HepG2 (cell line): ENCODE data around the gene MXRA8. TPM values are rescaled to one million over a fixed set of nuclear protein-coding genes. Genes with fewer than 3 reads are reported as not detected.
A peak's percentile ranks its signal among the peaks of the same experiment; 100 is the strongest.

ENCODE experiments used
- ATAC-seq: fragments of 200-7000 bp; cut with Tn5 transposase; 3 replicates; pipeline ENCODE4 v1.9.1; 2020; ENCODE audit warnings: mild to moderate bottlenecking, moderate library complexity
- BruUV-seq: library from RNA; stranded (reverse); fragments of 400-500 nt; replicated peaks from 2 replicates; lab custom pipeline; 2021; lab: Mats Ljungman, UMichigan
- CTCF ChIA-PET: fragments of 300-600 bp; formaldehyde crosslinking; extraction: SDS; loops from one replicate; lab custom pipeline; 2021; ENCODE audit warnings: low total read pairs, inconsistent platforms, low intra/inter-chr PET ratio; lab: Yijun Ruan, JAX
- POLR2A ChIA-PET: fragments of 350-600 bp; sonication (Branson Sonifier 250); formaldehyde crosslinking; loops from one replicate; lab custom pipeline; 2020; ENCODE audit warnings: antibody characterized with exemption, inconsistent platforms; lab: Yijun Ruan, JAX
- DNase-seq: peaks from one replicate; pipeline ENCODE4 v3.0.0-alpha.2; 2015; ENCODE audit warnings: low spot score
- FAIRE-seq: peaks from 3 replicates; lab custom pipeline; 2011; peaks lifted over from hg19 to GRCh38; lab: Jason Lieb, UNC
- H2AFZ ChIP-seq: one replicate; pipeline ENCODE4 v1.6.1; 2011; ENCODE audit warnings: low read length, inconsistent platforms
- H3K27ac ChIP-seq: fragments of 300-600 bp; 3 replicates; pipeline ENCODE4 v1.8.0; 2011; ENCODE audit warnings: mixed run types, mild to moderate bottlenecking, mixed read lengths, low read length, inconsistent platforms; ENCODE audit not compliant: insufficient read depth; ENCODE audit errors: extremely low read length
- H3K27me3 ChIP-seq, 2 experiments: fragments of 200-600 bp in 1 of 2; 2 replicates in 1 of 2; 3 replicates in 1 of 2; pipeline versions ENCODE4 v1.6.0 to v1.8.0; 2011; ENCODE audit warnings: low read length in 2 of 2, mild to moderate bottlenecking in 2 of 2, moderate library complexity in 2 of 2, inconsistent platforms in 1 of 2; ENCODE audit not compliant: insufficient read depth in 2 of 2, control insufficient read depth in 1 of 2
- H3K36me3 ChIP-seq, 2 experiments: fragments of 200-600 bp in 1 of 2; replicated peaks in 1 of 2; 2 replicates in 1 of 2; 3 replicates in 1 of 2; pipeline versions ENCODE4 v1.5.1 to v1.8.0; 2011; ENCODE audit warnings: low read length in 2 of 2, inconsistent platforms in 1 of 2; ENCODE audit not compliant: insufficient read depth in 2 of 2, control insufficient read depth in 1 of 2
- H3K4me1 ChIP-seq: 2 replicates; pipeline ENCODE4 v1.5.1; 2012; ENCODE audit warnings: low read length, inconsistent platforms; ENCODE audit not compliant: insufficient read depth
- H3K4me2 ChIP-seq: 2 replicates; pipeline ENCODE4 v1.6.0; 2011; ENCODE audit warnings: low read depth, low read length, inconsistent platforms
- H3K4me3 ChIP-seq, 3 experiments: fragments of 200-600 bp in 1 of 3; sonication (generic), shearing (Covaris generic) in 1 of 3; replicated peaks in 1 of 3; 2 replicates each; pipeline ENCODE4 v1.5.1; 2011 to 2016; ENCODE audit warnings: low read length in 3 of 3, inconsistent platforms in 2 of 3, low read depth in 2 of 3, mild to moderate bottlenecking in 2 of 3, control low read depth in 1 of 3, mixed read lengths in 1 of 3; ENCODE audit not compliant: insufficient read depth in 1 of 3
- H3K79me2 ChIP-seq: one replicate; pipeline ENCODE4 v1.6.1; 2011; ENCODE audit warnings: low read length, inconsistent platforms; ENCODE audit not compliant: insufficient read depth
- H3K9ac ChIP-seq: 2 replicates; pipeline ENCODE4 v1.6.0; 2011; ENCODE audit warnings: mild to moderate bottlenecking, low read depth, low read length, inconsistent platforms; ENCODE audit not compliant: insufficient read depth
- H3K9me3 ChIP-seq: 2 replicates; pipeline ENCODE4 v1.5.1; 2012; ENCODE audit warnings: mild to moderate bottlenecking, low read length
- H4K20me1 ChIP-seq: 2 replicates; pipeline ENCODE4 v1.6.0; 2011; ENCODE audit warnings: inconsistent platforms, mild to moderate bottlenecking, low read length, moderate library complexity; ENCODE audit not compliant: insufficient read depth
- HNF1B ChIP-seq: sonication (generic); formaldehyde crosslinking; IDR thresholded peaks from 2 replicates; pipeline ENCODE4 v1.5.1; 2020; ENCODE audit warnings: mild to moderate bottlenecking, moderate library complexity, missing genetic modification reagents
- HOXD1 ChIP-seq: sonication (generic); formaldehyde crosslinking; IDR thresholded peaks from 2 replicates; pipeline ENCODE4 v1.5.0; 2020; ENCODE audit warnings: missing genetic modification reagents
- JUND ChIP-seq: sonication (generic); formaldehyde crosslinking; IDR thresholded peaks from 2 replicates; pipeline ENCODE4 v1.8.0; 2022; ENCODE audit warnings: mild to moderate bottlenecking, missing genetic modification reagents
- MAZ ChIP-seq, 2 experiments: sonication (generic) in 1 of 2; formaldehyde crosslinking in 1 of 2; IDR thresholded peaks; 2 replicates each; pipeline versions ENCODE4 v1.5.0 to v1.6.1; 2012 to 2020; ENCODE audit warnings: low read depth in 2 of 2, mild to moderate bottlenecking in 2 of 2, borderline replicate concordance in 1 of 2, improper control_type of control experiment in 1 of 2, low read length in 1 of 2, missing genetic modification reagents in 1 of 2, moderate library complexity in 1 of 2
- MEIS2 ChIP-seq: sonication (generic); formaldehyde crosslinking; IDR thresholded peaks from 2 replicates; pipeline ENCODE4 v1.9.0; 2021; ENCODE audit warnings: mild to moderate bottlenecking, missing genetic modification reagents
- NCOA5 ChIP-seq: sonication (generic); formaldehyde crosslinking; IDR thresholded peaks from 2 replicates; pipeline ENCODE4 v1.4.0; 2020; ENCODE audit warnings: missing genetic modification reagents
- NONO ChIP-seq, 2 experiments: fragments of 450-650 bp in 1 of 2; sonication (generic) in 1 of 2; formaldehyde crosslinking in 1 of 2; IDR thresholded peaks in 1 of 2; conservative IDR thresholded peaks in 1 of 2; 2 replicates each; pipeline versions ENCODE4 v1.6.1 to v1.8.0; 2017 to 2022; ENCODE audit warnings: mild to moderate bottlenecking in 1 of 2, missing genetic modification reagents in 1 of 2, moderate library complexity in 1 of 2
- REXO4 ChIP-seq: sonication (generic); formaldehyde crosslinking; IDR thresholded peaks from 2 replicates; pipeline ENCODE4 v1.8.0; 2022; ENCODE audit warnings: missing genetic modification reagents, mild to moderate bottlenecking, borderline replicate concordance
- SSRP1 ChIP-seq: IDR thresholded peaks from 2 replicates; pipeline ENCODE4 v1.6.1; 2016; ENCODE audit warnings: control low read depth
- ZNF230 ChIP-seq: sonication (generic); formaldehyde crosslinking; IDR thresholded peaks from 2 replicates; pipeline ENCODE4 v1.4.0; 2020; ENCODE audit warnings: mild to moderate bottlenecking, missing genetic modification reagents
- ZNF615 ChIP-seq: sonication (generic); formaldehyde crosslinking; IDR thresholded peaks from 2 replicates; pipeline ENCODE4 v1.5.0; 2020; ENCODE audit warnings: mild to moderate bottlenecking, missing genetic modification reagents, borderline replicate concordance
- ZNF746 ChIP-seq: sonication (generic); formaldehyde crosslinking; IDR thresholded peaks from 2 replicates; pipeline ENCODE4 v1.8.0; 2022; ENCODE audit warnings: mild to moderate bottlenecking, missing genetic modification reagents
- WGBS: methylation state at CpG from one replicate; pipeline ENCODE4 v1.1.6; 2017; ENCODE audit warnings: low lambda C conversion rate; 5-methylcytosine and 5-hydroxymethylcytosine counted together
- in situ Hi-C: cut with HindIII; loops from 2 replicates; pipeline ENCODE4 v1.10.0; 2017; ENCODE audit warnings: low pct_unique_long_range_greater_than_20kb; ENCODE audit not compliant: extremely low pct_ligation_motif_present
- intact Hi-C: fragments of 100-400 bp; cut with micrococcal nuclease; formaldehyde crosslinking; loops from one replicate; pipeline ENCODE4 v1.10.0; 2022; ENCODE audit not compliant: unreplicated experiment
- polyA plus RNA-seq, 8 experiments: library from polyadenylated mRNA; depleted of rRNA in 3 of 8; stranded (reverse) in 7 of 8; unstranded in 1 of 8; fragments of >200 nt; fragmentation: Illumina TruSeq in 4 of 8; extraction: Trizol in 4 of 8; gene quantifications; 2 replicates each; pipeline versions ENCODE4 v1.2.1 to v1.2.3, GENCODE V29; 2011 to 2016; ENCODE audit warnings: low read depth in 4 of 8, missing spikeins in 1 of 8, mixed read lengths in 1 of 8; ENCODE audit not compliant: insufficient read depth in 1 of 8
- total RNA-seq, 5 experiments: library from RNA; depleted of rRNA; stranded (reverse); fragments of >200 nt; fragmentation: Illumina TruSeq; extraction: Trizol; gene quantifications; 2 replicates each; pipeline ENCODE4 v1.2.3, GENCODE V29; 2016; ENCODE audit warnings: low read depth in 1 of 5
- TF ChIP-seq, protein P1 (sequence below): sonication (generic); formaldehyde crosslinking; IDR thresholded peaks from 2 replicates; pipeline ENCODE4 v1.5.0; 2020; ENCODE audit warnings: mild to moderate bottlenecking, missing genetic modification reagents

The MXRA8 gene
- total and polyA plus RNA-seq, 2 of the 13 experiments (the other 11 are each of a cell fraction or from before 2014, with no cell fraction given) = 19.8 to 44.8 TPM

DNA sequence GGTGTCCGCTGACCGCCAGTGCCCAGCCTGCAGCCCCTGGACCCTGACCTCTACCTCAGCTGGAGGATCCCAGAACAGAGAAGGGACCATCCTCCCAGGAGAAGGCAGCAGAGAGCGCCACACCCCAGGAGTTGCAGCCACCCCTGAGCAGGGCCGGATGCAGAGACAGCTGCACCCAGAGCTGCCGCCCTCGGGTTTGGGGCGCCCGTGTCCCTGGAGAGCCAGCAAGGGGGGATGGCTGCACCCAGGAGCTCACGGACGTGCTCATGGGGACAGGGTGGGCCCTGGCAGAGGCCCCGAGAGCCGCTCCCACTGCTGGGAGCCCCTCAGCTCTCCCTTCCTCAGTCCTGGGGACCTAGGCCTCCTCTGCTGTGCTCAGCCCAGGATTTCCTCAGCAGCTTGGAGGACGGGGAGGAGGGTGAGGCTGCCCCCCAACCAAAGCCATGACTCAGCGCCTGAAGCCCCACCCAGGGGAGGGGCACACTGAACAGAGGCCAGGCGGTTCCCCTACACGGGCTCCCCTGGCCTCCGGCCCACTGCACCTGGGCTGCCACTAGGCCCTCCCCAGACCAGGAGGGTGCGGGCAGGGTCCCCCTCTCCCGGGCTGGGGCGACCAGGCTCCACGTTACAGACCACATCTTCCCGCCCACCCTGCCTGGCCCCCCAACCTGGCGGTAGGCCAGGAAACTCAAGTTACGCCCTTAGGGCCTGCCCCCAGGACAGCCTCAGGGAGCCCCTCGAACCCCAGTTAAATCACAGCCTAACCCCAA is 52.9 kb downstream of the MXRA8 start:
- CTCF ChIA-PET = no interaction called here
- H2AFZ ChIP-seq = no peak overlapping the region
- peak overlapping the region; percentile 98 for H3K4me2 ChIP-seq
- TF ChIP-seq MAZ (IDR thresholded peaks at IDR 0.05; ENCODE audit: borderline replicate concordance, low read depth, low read length) (peak; percentile 39; the same call in 1 of the 2 replicates), MAZ (CRISPR knock-in tag; IDR thresholded peaks at IDR 0.05; ENCODE audit: low read depth) (peak; percentile 59; the same call in 1 of the 2 replicates), HNF1B (CRISPR knock-in tag) (0 out of 2 replicates have a peak, but pooled peaks have one; percentile 27), NCOA5 (no peak), ZNF746 (CRISPR knock-in tag) (0 out of 2 replicates have a peak, but pooled peaks have one; percentile 24), ZNF230 (CRISPR knock-in tag) (no peak), ZNF615 (CRISPR knock-in tag) (no peak), NONO (IDR thresholded peaks at IDR 0.05) (no peak), NONO (CRISPR knock-in tag; conservative IDR thresholded peaks at IDR 0.05) (peak; percentile 57; the same call in 1 of the 2 replicates), REXO4 (CRISPR knock-in tag) (no peak), MEIS2 (no peak; the same call in 1 of the 2 replicates), HOXD1 (CRISPR knock-in tag) (0 out of 2 replicates have a peak, but pooled peaks have one; percentile 32), JUND (CRISPR knock-in tag) (peak; percentile 58; the same call in 1 of the 2 replicates), SSRP1 (no peak)
- TF ChIP-seq, protein P1, sequence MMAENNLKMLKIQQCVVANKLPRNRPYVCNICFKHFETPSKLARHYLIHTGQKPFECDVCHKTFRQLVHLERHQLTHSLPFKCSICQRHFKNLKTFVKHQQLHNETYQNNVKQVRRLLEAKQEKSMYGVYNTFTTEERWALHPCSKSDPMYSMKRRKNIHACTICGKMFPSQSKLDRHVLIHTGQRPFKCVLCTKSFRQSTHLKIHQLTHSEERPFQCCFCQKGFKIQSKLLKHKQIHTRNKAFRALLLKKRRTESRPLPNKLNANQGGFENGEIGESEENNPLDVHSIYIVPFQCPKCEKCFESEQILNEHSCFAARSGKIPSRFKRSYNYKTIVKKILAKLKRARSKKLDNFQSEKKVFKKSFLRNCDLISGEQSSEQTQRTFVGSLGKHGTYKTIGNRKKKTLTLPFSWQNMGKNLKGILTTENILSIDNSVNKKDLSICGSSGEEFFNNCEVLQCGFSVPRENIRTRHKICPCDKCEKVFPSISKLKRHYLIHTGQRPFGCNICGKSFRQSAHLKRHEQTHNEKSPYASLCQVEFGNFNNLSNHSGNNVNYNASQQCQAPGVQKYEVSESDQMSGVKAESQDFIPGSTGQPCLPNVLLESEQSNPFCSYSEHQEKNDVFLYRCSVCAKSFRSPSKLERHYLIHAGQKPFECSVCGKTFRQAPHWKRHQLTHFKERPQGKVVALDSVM (CRISPR knock-in tag) = peak; percentile 38

More for the DNA sequence above, 52.9 kb downstream of the MXRA8 start:
- H3K36me3 ChIP-seq = peaks cover 2 to 8% of the 10 kb centered on the region in 2 experiments; a peak in 1 of 5 replicates
- no peak for FAIRE-seq
- peaks cover 15% of the 10 kb centered on the region for H3K79me2 ChIP-seq
- peaks cover 41% of the 10 kb centered on the region for H3K4me1 ChIP-seq
- peak overlapping the region; percentile 79 for H3K27ac ChIP-seq
- DNase-seq = peak; percentile 74
- no peaks in the 10 kb centered on the region for H3K9me3 ChIP-seq
- BruUV-seq = TSS peak; percentile 52
- H3K4me3 ChIP-seq = peak overlapping the region; percentile 77 to 93 (median 91)
- in situ Hi-C loops = no loop called here
- peak overlapping the region; percentile 88 for H3K9ac ChIP-seq
- ATAC-seq = peak; percentile 45
- POLR2A ChIA-PET = interaction anchor here (0.5 to 2.0 kb wide), 10 partner anchors 11 to 181 kb away, joined by 3 to 11 read pairs (median 4); partner anchors contain the start of genes AURKAIP1, TAS1R3 and UBE2J2
- intact Hi-C loops = no loop called here
- 5% methylated on average over 10 of the region's 25 CpGs for WGBS
- no peaks in the 10 kb centered on the region; the same call in 1 of the 2 replicates for H4K20me1 ChIP-seq
- no peaks in the 10 kb centered on the region for H3K27me3 ChIP-seq
